HG02981 (cell line): ENCODE results near the gene HAPLN2.
"Not testable (repeated sequence)": the region's sequence is repeated elsewhere in the genome, so short reads cannot be mapped to it uniquely, and the experiment has no call there.

Source experiments
- ATAC-seq: cut with Tn5 transposase; IDR thresholded peaks from one replicate; pipeline ENCODE4 v1.9.1; 2021; ENCODE audit warnings: mild to moderate bottlenecking, moderate library complexity; ENCODE audit not compliant: unreplicated experiment

The HAPLN2 gene

GRCh38 chr1:156591432-156592157 is 27.6 kb upstream of the HAPLN2 start, which contains the start of gene NAXE:
NAXE (plus strand) TSS chr1:156591776; CDS start chr1:156591805, 29 bp downstream.
- peak; percentile 74 for ATAC-seq

DNA sequence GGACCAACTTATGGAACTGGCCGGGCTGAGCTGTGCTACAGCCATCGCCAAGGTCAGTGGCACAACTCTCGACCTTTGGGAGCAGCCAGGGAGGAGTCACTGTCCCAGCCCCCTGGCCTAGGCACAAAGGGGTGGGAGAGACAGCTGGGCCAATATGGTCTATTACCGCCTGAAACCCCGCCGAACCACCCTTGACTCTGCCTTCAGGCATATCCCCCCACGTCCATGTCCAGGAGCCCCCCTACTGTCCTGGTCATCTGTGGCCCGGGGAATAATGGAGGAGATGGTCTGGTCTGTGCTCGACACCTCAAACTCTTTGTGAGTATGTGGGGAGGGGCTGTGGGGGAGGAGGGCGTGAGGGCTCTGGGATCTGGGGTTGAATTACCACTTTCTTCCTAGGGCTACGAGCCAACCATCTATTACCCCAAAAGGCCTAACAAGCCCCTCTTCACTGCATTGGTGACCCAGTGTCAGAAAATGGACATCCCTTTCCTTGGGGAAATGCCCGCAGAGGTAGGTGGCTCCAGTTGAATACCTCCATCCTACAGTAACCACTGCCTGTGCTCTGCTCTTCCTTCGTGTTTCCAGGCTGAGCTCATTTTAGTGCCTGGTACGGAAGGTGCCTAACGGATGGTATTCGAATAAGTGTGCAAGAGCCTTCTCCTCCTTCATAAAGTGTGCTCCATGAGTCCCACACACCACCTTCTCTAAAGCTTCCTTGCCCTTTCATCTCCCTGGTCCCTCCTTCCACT is 26.9 kb upstream of the HAPLN2 start:
- ATAC-seq = no peak

DNA sequence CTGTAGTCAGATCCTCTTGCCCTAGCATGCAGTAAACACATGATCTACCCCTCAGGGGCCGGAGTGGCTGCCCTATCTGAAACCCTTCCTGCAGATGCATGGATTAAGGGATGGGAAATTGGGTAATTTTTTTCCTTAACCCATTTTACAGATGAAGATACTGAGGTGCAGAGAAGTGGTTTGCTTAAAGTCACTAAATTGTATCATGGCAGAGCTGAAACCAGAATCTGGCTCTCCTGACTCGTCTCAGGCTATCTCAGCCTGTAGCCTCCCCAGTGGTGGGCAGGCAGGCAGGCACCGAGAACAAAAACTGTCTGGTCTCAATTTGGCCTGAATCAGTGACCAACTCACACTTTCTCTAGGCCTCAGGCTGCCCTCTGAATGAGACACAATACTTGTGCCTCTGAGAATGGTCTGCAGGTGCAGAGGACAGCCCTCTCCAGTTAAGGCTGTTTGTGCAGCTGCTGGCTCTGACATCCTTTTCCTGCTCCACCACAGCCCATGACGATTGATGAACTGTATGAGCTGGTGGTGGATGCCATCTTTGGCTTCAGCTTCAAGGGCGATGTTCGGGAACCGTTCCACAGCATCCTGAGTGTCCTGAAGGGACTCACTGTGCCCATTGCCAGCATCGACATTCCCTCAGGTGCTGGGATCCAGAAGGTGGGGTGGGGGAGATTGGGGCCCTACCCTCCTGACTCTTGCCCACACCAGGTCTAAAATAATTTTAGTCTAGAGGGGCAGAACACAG is 26.1 kb upstream of the HAPLN2 start:
- no peak for ATAC-seq

- ATAC-seq = no peak
Measured at GRCh38 chr1:156593661-156593989, 25.6 kb upstream of the HAPLN2 start.

DNA sequence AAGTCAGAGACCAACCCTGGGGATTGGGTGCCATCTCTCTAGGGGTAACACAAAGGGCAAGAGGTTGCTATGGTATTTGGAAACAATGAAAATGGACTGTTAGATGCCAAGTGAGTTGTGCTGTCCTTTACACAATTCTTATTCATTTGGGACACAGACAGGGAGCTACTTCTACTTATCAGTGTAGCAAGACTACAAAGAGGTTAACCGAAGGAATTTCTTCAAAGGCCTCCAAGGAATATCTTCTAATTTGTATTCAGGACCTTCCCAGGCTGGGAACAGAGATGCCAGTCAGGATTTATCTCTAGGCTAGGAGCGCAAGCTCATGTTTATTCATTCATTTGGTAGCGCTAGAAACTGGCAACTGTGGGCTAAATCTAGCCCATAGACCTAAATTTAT is 25.0 kb upstream of the HAPLN2 start:
- no peak for ATAC-seq

DNA sequence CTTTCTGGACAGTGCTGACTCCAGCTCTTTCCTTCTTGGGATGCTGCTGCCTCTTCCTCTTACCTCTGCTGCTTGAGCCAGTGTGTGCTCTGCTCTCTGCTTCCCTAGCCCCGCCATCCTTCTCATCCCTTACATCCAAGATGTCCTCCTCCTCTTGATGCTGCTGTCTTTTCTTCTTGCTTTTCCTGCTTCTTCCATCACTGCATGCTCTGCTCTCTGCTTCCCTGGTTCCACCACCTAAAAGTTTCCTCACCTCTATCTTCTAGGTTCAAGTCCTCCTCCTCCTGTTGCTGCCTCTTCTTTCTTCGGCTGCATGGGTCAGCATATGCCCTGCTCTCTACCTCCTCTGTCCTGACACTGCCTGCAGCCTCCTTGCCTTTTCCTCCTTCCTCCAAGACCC is 24.2 kb upstream of the HAPLN2 start:
- ATAC-seq = no peak

DNA sequence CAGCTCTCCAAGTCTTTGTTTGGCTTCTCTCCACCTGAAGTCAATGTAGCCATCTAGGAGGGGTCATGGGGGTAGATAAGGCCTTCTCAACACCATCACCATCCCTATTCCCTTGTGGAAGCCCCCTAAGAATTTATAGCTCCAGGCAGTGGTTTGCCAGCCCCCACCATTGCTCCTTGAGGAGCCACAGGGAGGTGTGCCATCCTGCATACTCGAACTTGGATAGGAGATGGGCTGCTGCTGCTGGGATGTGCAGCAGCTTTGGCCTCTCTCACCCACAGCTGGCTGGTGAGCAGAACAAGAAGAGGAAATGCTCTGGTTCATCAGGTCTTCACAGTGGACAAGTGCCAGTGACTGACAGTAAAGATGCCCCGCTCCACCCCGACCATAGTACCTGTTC is 22.8 kb upstream of the HAPLN2 start:
- no peak for ATAC-seq

GRCh38 chr1:156598125-156598524 is 21.1 kb upstream of the HAPLN2 start:
- ATAC-seq = no peak

- ATAC-seq = no peak
Measured at GRCh38 chr1:156598731-156599432, 20.3 kb upstream of the HAPLN2 start.

DNA sequence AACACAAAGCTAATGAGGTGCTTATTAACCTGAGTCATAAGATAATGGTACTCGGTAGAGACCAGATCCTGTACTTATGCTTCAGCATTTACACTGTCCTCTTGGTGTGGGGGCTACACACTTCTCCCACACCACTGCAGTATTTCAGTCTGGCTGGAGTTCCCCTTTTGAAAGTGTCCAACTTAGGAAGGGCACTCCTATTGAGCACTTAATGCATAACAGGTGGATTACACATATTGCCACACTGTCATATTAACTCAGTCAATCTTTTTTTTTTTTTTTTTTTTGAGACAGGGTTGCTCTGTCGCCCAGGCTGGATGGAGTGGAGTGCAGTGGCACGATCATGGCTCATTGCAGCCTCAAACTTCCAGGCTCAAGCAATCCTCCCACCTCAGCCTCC is 19.4 kb upstream of the HAPLN2 start:
- no peak for ATAC-seq

DNA sequence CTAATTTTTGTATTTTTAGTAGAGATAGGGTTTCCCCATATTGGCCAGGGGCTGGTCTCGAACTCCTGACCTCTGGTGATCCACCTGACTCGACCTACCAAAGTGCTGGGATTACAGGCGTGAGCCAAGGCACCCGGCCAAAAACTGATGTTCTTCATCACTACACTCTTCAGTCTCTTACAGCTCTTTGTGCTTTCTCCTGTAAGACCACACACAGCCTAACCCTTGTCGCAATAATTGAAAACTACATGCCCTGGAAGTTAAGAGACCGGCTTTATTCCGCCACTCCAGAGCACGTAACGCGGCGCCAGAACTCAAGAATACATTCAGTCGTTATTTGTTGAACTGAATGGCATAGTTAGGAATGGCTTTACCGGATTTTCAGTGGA is 18.5 kb upstream of the HAPLN2 start:
- no peak for ATAC-seq

DNA sequence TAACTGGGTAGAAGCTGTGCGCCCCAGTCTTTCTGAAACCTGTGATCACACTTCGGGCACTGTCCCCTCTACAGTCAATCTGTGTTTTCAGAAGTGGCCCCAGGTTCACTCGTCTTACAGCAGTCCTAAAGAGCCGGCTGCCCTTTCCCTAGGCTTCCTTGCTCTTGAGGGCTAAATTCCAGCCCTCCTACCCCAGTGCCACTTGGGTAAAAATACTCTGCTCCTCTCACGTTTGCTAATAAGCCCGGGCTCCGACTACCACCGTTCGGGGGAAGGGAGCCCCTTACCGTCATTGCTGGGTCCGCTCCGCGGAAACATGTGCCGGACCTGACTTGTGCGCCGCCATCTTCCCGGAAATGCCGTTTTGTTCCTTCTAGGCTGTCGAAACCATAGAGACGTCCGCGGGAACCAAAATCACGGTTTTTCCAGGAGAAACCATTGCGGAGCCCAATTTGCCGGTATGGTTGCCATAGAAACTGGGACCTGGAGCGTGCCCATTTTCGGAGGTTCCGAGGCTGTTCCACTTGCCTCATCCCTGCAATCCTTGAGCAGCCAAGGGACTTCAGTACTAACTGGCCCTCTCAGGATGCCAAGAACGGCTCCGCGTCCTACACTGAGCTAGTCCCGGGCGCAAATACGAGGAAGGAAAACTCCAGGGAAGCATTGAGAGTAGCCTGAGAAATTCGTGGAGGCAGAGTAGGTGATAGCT is 17.9 kb upstream of the HAPLN2 start, which contains the start of gene GPATCH4:
Gene GPATCH4 (minus strand): TSS at position 358 of the 709 bp plus-strand sequence.
- ATAC-seq = peak; percentile 54

DNA sequence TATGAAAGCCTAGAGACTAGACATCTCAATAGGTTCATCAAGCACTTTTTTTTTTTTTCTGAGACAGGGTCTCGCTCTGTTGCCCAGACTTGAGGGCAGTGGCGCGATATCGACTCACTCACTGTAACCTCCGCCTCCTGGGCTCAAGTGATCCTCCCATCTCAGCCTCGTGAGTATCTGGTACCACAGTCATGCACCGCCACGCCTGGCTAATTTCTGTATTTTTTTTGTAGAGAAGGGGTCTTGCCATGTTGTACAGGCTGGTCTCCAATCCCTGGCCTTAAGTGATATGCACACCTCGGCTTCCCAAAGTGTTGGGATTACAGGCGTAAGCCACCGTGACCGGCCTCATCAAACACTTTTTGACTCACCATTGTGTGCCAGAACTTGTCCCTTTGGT is 17.3 kb upstream of the HAPLN2 start:
- ATAC-seq = no peak

- no peak for ATAC-seq
Measured at GRCh38 chr1:156602557-156602993, 16.6 kb upstream of the HAPLN2 start.

DNA sequence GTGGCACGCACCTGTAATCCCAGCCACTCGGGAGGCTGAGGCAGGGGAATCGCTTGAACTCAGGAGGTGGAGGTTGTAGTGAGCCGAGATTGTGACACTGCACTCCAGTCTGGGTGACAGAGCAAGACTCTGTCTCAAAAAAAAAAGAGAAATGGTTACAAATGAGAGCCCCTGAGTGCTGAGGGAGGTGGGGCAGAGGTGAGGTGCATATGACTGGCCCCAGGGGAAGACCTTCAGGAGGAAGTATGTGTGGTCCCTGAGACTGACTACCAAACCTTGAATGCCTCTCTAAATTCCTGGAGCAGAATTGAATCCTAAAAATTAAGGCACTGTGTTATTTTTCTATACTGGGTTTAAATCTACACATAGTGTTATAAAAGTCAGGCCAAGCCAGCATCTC is 11.9 kb upstream of the HAPLN2 start:
- not testable (repeated sequence) for ATAC-seq

GRCh38 chr1:156608036-156608674 is 11.1 kb upstream of the HAPLN2 start:
- peak; percentile 75 for ATAC-seq

- no peak for ATAC-seq
Measured at GRCh38 chr1:156608981-156609380, 10.2 kb upstream of the HAPLN2 start.

- not testable (repeated sequence) for ATAC-seq
Measured at GRCh38 chr1:156610072-156610471, 9.1 kb upstream of the HAPLN2 start.

- no peak for ATAC-seq
Measured at GRCh38 chr1:156612666-156613065, 6.5 kb upstream of the HAPLN2 start.

- ATAC-seq = no peak
Measured at GRCh38 chr1:156615946-156616345, 3.3 kb upstream of the HAPLN2 start.
